CD4-positive, alpha-beta T cell treated with Interleukin-15 for 1 hour (primary cell): ENCODE measurements around the gene ADGRL2.

Experiments
- DNase-seq: peaks from one replicate; pipeline ENCODE4 v3.0.0-alpha.2; 2020

The ADGRL2 gene

GRCh38 chr1:81800695-81801650, at the start of gene ADGRL2:
Gene ADGRL2 (plus strand): TSS chr1:81800934. CDS start chr1:81836985, 36,051 bp downstream.
- DNase-seq = no peak

DNA sequence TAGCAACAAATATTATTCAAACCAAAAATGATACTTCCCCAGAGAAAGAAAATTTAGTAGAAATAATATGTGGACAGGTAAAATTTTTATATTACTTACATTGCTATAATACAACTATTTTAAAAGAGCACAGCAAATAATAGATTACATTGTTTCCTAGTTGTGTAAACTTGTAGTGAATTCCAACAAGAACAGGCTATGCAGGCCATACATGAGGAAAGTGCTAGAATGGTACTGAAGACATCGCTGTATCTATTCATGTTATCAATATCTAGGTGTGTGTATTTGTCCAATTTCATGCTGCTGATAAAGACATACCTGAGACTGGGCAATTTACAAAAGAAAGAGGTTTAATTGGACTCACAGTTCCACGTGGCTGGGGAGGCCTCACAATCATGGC, 47.9 kb upstream of the ADGRL2 start:
- no peak for DNase-seq

DNA sequence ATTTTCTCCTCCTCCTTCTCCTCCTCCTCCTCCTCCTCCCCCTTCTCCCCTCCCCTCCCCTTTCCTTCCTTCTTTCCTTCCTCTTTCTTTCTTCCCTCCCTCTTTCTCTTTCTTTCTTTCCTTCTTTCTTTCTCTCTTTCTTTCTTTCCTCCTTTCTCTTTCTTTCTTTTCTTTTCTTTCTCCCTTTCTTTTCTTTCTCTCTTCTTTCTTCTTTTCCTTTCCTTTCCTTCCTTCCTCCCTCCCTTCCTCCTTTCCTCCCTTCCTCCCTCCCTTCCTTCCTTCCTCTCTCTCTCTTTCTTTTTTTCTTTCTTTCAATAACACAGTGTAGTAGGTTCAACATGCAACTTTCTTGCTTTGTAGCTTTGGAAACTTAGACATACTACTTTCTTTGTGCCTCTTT, 46.3 kb upstream of the ADGRL2 start:
- DNase-seq = no peak

DNA sequence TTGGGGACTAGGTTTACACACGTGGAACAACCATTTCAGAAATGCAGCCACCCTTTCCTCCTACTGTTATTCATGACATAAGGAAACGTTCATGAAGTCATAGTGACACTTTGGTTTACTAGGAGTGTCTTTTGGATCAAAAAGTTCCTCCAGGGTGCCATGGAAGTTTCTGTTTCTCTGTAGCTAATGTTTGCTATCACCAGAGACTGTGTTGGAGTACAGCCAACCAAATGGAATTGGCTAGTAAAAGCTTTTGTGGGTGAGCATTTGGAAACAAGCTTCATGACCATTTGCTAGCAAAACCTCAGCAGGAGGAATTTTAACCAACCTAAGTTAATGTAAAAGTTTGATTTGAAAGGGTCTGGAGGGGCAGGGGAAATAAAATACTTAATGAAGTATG, 43.9 kb upstream of the ADGRL2 start:
- DNase-seq = no peak

- no peak for DNase-seq
These were observed 43.2 kb upstream of the ADGRL2 start for GRCh38 chr1:81757398-81758020.

DNA sequence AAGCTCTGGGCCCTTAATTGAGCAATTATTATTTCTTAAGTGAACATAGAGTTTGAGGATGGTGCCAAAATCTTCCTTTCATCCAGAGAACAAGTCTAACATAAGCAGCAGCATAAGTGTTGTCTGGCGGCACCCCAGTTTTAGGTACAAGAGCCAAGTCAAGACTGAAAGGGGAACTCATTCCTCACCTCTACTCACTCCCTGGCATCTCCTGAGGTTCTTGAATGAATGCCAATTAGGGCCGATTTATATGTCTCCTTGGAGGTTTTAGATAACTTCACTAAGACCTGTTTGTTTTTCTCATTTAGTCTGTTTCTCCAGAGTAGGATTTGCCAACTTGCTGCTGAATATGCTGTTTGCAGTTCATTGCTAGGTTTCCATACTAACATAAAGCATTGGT, 42.6 kb upstream of the ADGRL2 start:
- DNase-seq = no peak

DNA sequence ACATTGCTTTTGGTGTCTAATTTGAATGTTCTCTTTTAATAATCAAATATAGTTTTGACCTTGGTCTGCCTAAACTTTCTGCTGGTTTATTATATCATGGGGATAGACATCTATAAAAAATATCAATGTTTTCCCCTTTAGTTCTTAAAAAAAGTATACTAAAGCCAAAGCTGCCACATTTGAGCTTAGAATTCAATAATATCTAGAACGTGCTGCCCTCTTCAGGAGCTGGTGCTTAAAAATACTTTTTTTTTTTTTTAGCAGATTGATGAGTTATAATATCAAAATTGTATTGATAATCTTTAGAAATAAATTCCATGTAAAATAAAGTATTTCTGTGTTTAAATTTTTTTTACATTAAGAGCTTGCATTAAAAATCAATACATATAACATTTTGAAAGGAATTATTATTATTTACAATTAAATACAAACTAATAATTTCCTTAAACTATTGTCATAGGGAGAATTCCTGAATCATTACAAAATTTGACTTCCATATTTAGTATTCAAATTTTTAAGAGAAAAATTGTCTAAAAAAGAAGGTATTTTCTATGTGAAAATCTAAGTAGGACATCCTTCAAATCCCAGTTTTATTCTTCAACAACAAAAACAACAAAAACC, 40.1 kb upstream of the ADGRL2 start:
- no peak for DNase-seq

GRCh38 chr1:81775510-81775909, 25.2 kb upstream of the ADGRL2 start:
- DNase-seq = no peak

DNA sequence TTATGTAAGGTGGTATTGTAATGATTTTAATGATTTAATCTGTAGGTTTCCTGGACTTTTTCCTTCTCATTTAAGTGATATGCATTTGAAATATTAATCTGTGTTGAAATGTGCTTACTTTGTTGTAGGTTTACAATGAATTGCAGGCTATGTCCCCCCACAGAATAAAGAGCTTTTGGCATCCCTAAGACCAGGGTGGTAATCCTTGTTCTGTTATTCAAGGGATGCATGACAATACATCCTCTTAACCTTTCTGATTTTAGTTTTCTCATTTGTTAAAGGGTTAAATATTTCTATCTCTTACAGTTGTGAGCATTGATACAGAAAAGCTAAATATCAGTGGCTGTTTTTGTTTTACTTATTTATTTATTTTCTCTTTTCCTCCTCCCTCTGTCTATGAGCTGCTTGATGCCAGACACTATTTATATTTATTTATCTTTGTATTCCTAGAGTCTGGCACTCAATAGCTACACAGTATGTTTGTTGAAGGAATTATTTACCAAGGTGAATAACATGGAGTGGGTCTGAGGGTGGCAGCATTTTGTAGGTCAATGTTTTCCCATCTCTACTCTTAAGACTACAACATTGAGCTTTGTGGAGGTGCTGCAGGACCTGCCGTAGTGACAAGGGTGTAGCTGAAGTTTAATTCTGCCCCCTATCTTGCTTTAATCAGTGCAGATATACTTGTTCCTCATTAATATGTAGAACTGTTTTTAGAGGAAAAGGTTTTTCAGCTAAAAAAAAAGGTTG, 19.9 kb upstream of the ADGRL2 start:
- DNase-seq = no peak

DNA sequence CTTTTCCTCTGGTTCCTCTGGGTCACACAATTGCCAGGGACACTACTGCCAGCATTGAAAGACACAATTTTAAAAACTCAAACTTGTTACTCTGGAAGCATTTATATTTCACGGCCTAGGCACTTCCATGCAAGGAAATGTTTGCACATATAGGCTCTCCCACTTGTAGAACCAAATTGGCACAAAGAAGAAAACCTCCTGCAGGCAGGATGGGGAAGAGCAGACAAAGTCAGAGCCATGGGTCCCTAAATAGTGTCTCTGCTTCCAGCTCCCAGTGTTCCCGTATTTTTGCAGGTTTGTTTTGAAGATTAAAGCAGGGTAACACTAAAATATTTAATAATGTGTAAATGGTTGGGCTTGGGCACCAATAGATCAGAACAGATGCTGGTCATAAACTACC, 19.0 kb upstream of the ADGRL2 start:
- no peak for DNase-seq

- DNase-seq = no peak
These were observed 8.6 kb upstream of the ADGRL2 start for GRCh38 chr1:81792184-81792583.

DNA sequence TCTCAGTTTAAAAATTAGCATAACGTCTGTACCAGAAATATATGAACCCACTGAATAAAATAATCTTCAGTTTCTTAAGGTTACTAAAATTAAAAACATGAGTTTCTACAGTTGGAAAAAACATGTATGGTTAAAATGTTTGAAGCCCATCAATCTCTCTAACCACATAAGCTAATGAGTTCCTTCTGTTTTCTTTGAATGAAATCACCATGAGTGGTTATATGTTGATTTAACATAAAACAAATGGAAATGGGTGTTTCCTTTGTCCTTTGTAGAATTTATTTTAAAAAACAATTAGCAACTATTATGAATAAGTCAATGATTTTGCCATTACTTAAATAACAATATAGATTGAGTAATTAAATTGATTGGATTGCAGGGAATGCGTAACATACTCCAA, 3.0 kb upstream of the ADGRL2 start:
- DNase-seq = no peak

- DNase-seq = no peak
These were observed 617 bp upstream of the ADGRL2 start for GRCh38 chr1:81799939-81800694.

DNA sequence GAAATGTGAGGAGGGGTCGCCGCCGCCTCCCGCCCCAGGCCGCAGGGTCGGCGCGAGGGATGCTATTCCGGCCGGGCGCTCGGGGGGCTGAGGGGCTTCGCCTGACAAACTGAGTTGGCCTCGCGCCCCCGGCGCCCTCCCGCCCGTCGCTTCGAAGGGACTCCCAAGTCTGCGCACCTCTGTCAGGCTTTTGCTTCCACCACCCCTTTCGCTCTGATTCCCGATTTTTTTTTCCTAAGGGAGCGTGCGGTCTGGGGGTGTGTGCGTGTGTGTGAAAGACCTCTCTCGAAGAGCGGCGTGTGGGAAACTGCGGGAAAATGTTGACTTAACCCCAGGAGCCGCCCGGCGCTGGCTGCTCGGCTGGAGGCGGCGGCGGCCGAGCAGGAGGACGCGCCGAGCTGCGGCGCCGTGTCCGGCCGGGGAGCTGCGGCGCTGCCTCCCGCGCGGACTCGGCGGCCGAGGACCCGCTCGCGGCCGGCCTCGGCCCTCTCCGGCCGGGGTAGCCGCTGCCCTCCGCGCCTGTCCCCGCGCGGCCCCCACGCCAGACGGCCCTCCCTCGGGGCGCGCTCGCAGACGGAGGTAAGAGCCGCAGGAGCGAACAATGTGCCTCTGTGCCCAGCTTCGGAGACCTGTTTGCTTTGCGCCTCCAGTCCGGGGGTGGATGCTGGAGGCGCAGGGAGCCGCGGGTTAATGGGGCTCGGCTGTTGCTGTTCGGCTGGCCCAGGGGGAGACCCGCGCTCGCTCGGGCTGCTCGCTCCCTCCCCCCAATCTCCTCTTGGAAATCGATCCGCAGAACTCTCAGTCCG, 1.1 kb downstream of the ADGRL2 start:
- no peak for DNase-seq

- DNase-seq = no peak
These were observed 1.6 kb downstream of the ADGRL2 start for GRCh38 chr1:81802457-81802706.

GRCh38 chr1:81802707-81803430, 2.1 kb downstream of the ADGRL2 start:
- no peak for DNase-seq

DNA sequence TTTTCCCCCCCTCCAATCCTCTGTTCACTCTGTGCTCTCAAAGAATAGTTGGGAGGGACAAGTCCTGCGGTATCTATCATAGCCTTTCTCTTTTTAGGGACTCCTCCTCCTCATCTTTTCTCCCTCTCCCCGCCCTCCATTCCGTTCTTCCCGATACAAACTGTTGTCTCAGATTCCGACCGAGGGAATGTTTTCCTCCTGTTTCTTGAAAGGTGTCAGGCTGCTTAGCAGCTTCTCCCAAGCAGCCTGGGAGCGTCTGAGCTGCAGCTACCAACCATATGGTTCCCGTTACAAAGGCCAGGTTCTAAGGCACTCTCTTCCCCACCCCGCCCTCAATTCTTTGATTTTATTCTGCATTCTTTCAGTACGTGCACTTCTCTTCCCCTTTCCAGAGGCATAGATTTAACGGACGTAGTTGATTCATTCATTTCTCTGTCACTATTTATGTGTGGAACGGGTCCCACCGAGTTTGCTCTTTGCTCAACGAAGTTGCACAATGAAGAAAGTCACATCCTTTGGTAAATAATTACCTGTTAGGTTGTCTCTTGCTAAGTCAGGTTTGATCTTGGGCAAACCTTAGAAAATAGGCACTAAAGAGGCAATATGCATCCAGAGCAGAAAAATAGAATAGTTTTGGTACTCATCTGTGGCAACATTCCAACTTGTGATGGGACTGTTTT, 2.8 kb downstream of the ADGRL2 start:
- no peak for DNase-seq

DNA sequence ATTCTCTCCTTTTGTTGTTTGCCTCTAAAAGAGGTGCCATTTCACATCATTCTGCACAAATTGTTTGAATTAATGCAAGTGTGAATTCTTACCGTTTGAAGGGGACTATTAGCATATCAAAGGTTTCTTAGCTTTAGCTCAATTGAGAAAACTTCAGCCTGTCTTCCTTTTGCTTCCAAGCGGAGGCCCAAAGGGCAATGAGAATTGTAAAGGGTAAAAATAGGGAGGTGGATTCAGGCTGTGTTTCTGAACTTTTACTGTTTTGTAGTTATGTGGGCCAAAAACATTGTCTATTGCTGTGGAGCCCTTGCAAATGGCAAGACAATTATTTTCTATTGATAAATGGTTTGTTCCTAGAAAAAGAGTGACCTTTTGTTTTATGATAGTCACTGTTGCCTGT, 3.6 kb downstream of the ADGRL2 start:
- DNase-seq = no peak

DNA sequence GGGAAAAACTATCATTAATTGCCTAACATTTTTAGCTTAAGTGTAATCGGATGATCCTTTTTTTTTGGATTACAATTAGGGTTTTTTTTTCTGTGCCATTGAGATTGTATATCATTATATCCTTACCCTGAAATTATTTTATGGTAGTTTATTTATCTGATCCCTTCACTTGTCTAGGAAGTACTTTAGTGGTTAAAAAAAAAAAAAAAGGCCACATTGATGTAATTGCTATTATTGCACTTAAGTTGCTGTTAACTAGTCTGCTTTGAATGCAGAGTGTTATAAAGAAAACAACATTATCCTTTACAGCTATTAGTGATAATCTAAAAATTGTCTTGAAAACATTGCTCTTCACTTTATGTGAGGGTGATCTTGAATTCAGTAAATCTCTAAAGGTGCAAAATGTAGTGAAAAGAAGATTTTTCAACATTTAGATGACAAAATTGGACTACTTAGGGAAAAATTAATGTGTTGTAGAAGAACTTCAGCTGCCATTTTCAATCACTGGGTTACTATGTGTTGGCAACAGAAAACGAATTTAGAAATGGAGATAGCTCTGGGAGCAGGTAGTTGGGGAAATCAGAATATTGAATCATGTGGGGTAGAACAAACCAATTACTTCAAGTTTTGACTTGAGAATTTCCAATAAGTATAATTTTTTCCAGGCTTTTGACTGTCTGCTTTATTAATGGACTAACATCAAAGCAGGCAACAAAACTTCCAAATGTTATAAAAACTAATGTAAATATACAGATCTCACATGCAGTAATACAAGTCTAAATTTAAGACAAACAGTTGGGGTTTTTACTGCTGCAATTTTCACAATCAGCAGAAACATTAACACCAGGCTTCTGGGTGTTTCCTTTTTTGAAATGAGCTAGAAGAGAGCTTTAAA, 5.0 kb downstream of the ADGRL2 start:
- no peak for DNase-seq

DNA sequence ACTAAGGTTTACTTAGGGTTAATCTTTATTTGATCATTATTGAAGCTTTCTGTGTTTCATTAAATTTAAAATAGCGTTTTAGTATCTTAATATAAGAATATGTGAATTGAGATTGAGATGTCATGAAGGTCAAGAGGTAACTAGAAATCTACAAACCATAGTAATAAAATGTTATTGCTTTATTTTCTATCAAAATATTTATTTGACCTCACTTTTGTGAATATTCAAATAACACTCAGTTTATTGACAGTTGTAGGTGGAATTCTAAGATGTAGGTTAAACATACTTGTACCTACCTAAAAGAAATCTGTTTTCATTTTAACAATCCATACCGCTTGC, 5.7 kb downstream of the ADGRL2 start:
- no peak for DNase-seq
